Neuronal stem cell (in vitro differentiated cells): ENCODE results near the gene TIMM13.

Experiments
- DNase-seq: peaks from one replicate; pipeline ENCODE4 v3.0.0-alpha.2; 2013; ENCODE audit warnings: low spot score
- H2AFZ ChIP-seq: one replicate; pipeline ENCODE4 v1.6.1; 2013; ENCODE audit warnings: mild to moderate bottlenecking, low read length, inconsistent platforms
- H2AK5ac ChIP-seq: 2 replicates; pipeline ENCODE4 v1.6.1; 2013; ENCODE audit warnings: low read depth, mild to moderate bottlenecking, inconsistent platforms, low read length, moderate library complexity, mixed read lengths
- H2BK120ac ChIP-seq: 2 replicates; pipeline ENCODE4 v1.6.1; 2013; ENCODE audit warnings: low read depth, mild to moderate bottlenecking, inconsistent platforms, low read length, moderate library complexity, mixed read lengths
- H2BK12ac ChIP-seq: one replicate; pipeline ENCODE4 v1.6.1; 2013; ENCODE audit warnings: low read length, inconsistent platforms
- H2BK15ac ChIP-seq: 2 replicates; pipeline ENCODE4 v1.6.1; 2013; ENCODE audit warnings: mild to moderate bottlenecking, low read length, inconsistent platforms, mixed read lengths
- H2BK5ac ChIP-seq: one replicate; pipeline ENCODE4 v1.6.1; 2013; ENCODE audit warnings: inconsistent platforms, mild to moderate bottlenecking, low read length, moderate library complexity
- H3K14ac ChIP-seq: one replicate; pipeline ENCODE4 v1.6.1; 2013; ENCODE audit warnings: low read length, inconsistent platforms
- H3K18ac ChIP-seq: 2 replicates; pipeline ENCODE4 v1.6.1; 2013; ENCODE audit warnings: low read length, inconsistent platforms
- H3K23ac ChIP-seq: 2 replicates; pipeline ENCODE4 v1.6.1; 2013; ENCODE audit warnings: low read depth, mild to moderate bottlenecking, mixed read lengths, low read length, inconsistent platforms; ENCODE audit not compliant: poor library complexity
- H3K27ac ChIP-seq: replicated peaks from 3 replicates; pipeline ENCODE4 v1.5.1; 2013; ENCODE audit warnings: low read length, inconsistent platforms
- H3K27me3 ChIP-seq, 3 experiments: 2 replicates each; pipeline ENCODE4 v1.6.1; 2013; ENCODE audit warnings: low read length in 3 of 3, mild to moderate bottlenecking in 2 of 3, inconsistent platforms in 1 of 3, low read depth in 1 of 3, mixed read lengths in 1 of 3, moderate library complexity in 1 of 3; ENCODE audit not compliant: control insufficient read depth in 3 of 3, insufficient read depth in 3 of 3
- H3K36me3 ChIP-seq, 2 donors: replicated peaks in 1 of 2; 2 replicates each; pipeline ENCODE4 v1.6.1; 2013; ENCODE audit warnings: low read length in 2 of 2; ENCODE audit not compliant: control insufficient read depth in 2 of 2, insufficient read depth in 2 of 2
- H3K4ac ChIP-seq: 2 replicates; pipeline ENCODE4 v1.6.1; 2013; ENCODE audit warnings: inconsistent platforms, mild to moderate bottlenecking, low read length, moderate library complexity
- H3K4me1 ChIP-seq, 2 donors: 1 replicate in 1 of 2; 2 replicates in 1 of 2; pipeline ENCODE4 v1.6.1; 2013; ENCODE audit warnings: low read length in 2 of 2, low read depth in 1 of 2; ENCODE audit not compliant: control insufficient read depth in 2 of 2, insufficient read depth in 1 of 2
- H3K4me2 ChIP-seq: one replicate; pipeline ENCODE4 v1.6.1; 2013; ENCODE audit warnings: mild to moderate bottlenecking, low read length, inconsistent platforms; ENCODE audit not compliant: insufficient read depth, poor library complexity, severe bottlenecking
- H3K4me3 ChIP-seq, 2 donors: 2 replicates each; pipeline ENCODE4 v1.5.1; 2013; ENCODE audit warnings: low read length in 2 of 2, mild to moderate bottlenecking in 2 of 2, inconsistent platforms in 1 of 2, moderate library complexity in 1 of 2
- H3K79me1 ChIP-seq: one replicate; pipeline ENCODE4 v1.6.1; 2013; ENCODE audit warnings: low read depth, mild to moderate bottlenecking, inconsistent platforms, low read length, moderate library complexity
- H3K9ac ChIP-seq: one replicate; pipeline ENCODE4 v1.6.1; 2013; ENCODE audit warnings: mild to moderate bottlenecking, low read depth, low read length, inconsistent platforms; ENCODE audit not compliant: poor library complexity
- H3K9me3 ChIP-seq, 2 donors: replicated peaks in 1 of 2; 2 replicates each; pipeline versions ENCODE3 to v1.6.1; 2013; ENCODE audit warnings: low read length in 2 of 2, mild to moderate bottlenecking in 2 of 2, inconsistent platforms in 1 of 2, low read depth in 1 of 2, mixed read lengths in 1 of 2, moderate library complexity in 1 of 2; ENCODE audit not compliant: control insufficient read depth in 2 of 2, insufficient read depth in 1 of 2
- H4K8ac ChIP-seq: one replicate; pipeline ENCODE4 v1.6.1; 2013; ENCODE audit warnings: low read depth, mild to moderate bottlenecking, inconsistent platforms, low read length, moderate library complexity
- H4K91ac ChIP-seq: one replicate; pipeline ENCODE4 v1.6.1; 2013; ENCODE audit warnings: low read length, low read depth, mild to moderate bottlenecking, inconsistent platforms; ENCODE audit not compliant: poor library complexity
- WGBS, 2 donors: extraction: QIAGEN DNeasy Blood & Tissue Kit; methylation state at CpG; one replicate each; pipeline ENCODE4 v1.1.7; 2013; ENCODE audit warnings: missing lambda C conversion rate in 2 of 2, mixed read lengths in 1 of 2; ENCODE audit not compliant: insufficient read length in 2 of 2, insufficient replicate concordance in 1 of 2; ENCODE audit errors: extremely low coverage in 2 of 2; 5-methylcytosine and 5-hydroxymethylcytosine counted together

Gene TIMM13

GRCh38 chr19:2410023-2410422 lies 17.4 kb downstream of the TIMM13 start:
- H3K79me1 ChIP-seq, result no peaks in the 10 kb centered on the region
- H3K27me3 ChIP-seq, result no peaks in the 10 kb centered on the region
- DNase-seq, result no peak
- H2AFZ ChIP-seq, result no peak overlapping the region
- no peak overlapping the region for H4K91ac ChIP-seq
- H3K4me1 ChIP-seq, result no peaks in the 10 kb centered on the region
- H3K4me2 ChIP-seq, result no peak overlapping the region
- no peak overlapping the region for H3K9ac ChIP-seq
- H2BK15ac ChIP-seq, result no peak overlapping the region
- H2BK120ac ChIP-seq, result no peak overlapping the region
- H3K9me3 ChIP-seq, result peaks cover 0 to 2% of the 10 kb centered on the region in 2 donors
- no peak overlapping the region for H3K14ac ChIP-seq
- WGBS, 2 donors, result no CpG with 5 or more reads among the region's 7 CpGs
- no peak overlapping the region for H4K8ac ChIP-seq
- H3K18ac ChIP-seq, result no peak overlapping the region
- H2BK5ac ChIP-seq, result no peak overlapping the region
- no peaks in the 10 kb centered on the region for H3K36me3 ChIP-seq
- no peak overlapping the region for H3K23ac ChIP-seq
- H3K4ac ChIP-seq, result no peak overlapping the region
- H3K4me3 ChIP-seq, result peak overlapping the region in 1 of 2 donors; percentile 22
- no peak overlapping the region for H2AK5ac ChIP-seq
- no peak overlapping the region for H2BK12ac ChIP-seq
- H3K27ac ChIP-seq, result no peak overlapping the region

GRCh38 chr19:2409352-2409912 lies 18.0 kb downstream of the TIMM13 start:
- no peak overlapping the region for H3K14ac ChIP-seq
- no peaks in the 10 kb centered on the region for H3K27me3 ChIP-seq
- H2AFZ ChIP-seq, result no peak overlapping the region
- H3K9ac ChIP-seq, result no peak overlapping the region
- H3K27ac ChIP-seq, result no peak overlapping the region
- no peak overlapping the region for H3K18ac ChIP-seq
- no peak overlapping the region for H2BK120ac ChIP-seq
- H3K4me1 ChIP-seq, result no peaks in the 10 kb centered on the region
- no peak overlapping the region for H3K23ac ChIP-seq
- no peaks in the 10 kb centered on the region for H3K36me3 ChIP-seq
- no peak overlapping the region for H4K91ac ChIP-seq
- no peak overlapping the region for H2BK12ac ChIP-seq
- no peak overlapping the region for H3K4ac ChIP-seq
- no peak overlapping the region for H3K4me2 ChIP-seq
- H2AK5ac ChIP-seq, result no peak overlapping the region
- H3K4me3 ChIP-seq, result peak overlapping the region in 1 of 2 donors; percentile 25
- WGBS, 2 donors, result no CpG with 5 or more reads among the region's 7 CpGs
- H3K79me1 ChIP-seq, result no peaks in the 10 kb centered on the region
- H2BK15ac ChIP-seq, result no peak overlapping the region
- no peak overlapping the region for H2BK5ac ChIP-seq
- H4K8ac ChIP-seq, result no peak overlapping the region
- DNase-seq, result no peak
- H3K9me3 ChIP-seq, result peaks cover 0 to 2% of the 10 kb centered on the region in 2 donors

GRCh38 chr19:2408247-2408646 lies 19.1 kb downstream of the TIMM13 start:
- Histone ChIP-seq H4K91ac (no peak overlapping the region), H3K4me3 (no peak overlapping the region), H2BK12ac (peak overlapping the region; percentile 41), H4K8ac (no peak overlapping the region), H3K9ac (no peak overlapping the region), H3K27me3 (no peaks in the 10 kb centered on the region), H3K79me1 (no peaks in the 10 kb centered on the region), H3K4ac (no peak overlapping the region), H3K4me2 (no peak overlapping the region), H3K18ac (peak overlapping the region; percentile 64), H2BK15ac (no peak overlapping the region), H2AFZ (no peak overlapping the region), H2BK5ac (no peak overlapping the region), H3K23ac (no peak overlapping the region), H3K14ac (peak overlapping the region; percentile 82), H2AK5ac (peak overlapping the region; percentile 70), H3K9me3 (peaks cover 0 to 2% of the 10 kb centered on the region in 2 donors), H3K36me3 (no peaks in the 10 kb centered on the region), H3K4me1 (no peaks in the 10 kb centered on the region), H2BK120ac (no peak overlapping the region), H3K27ac (no peak overlapping the region)
- DNase-seq, result no peak
- WGBS, 2 donors, result no CpG with 5 or more reads among the region's 25 CpGs

GRCh38 chr19:2399582-2399981 lies 27.8 kb downstream of the TIMM13 start:
- Histone ChIP-seq H2BK15ac (no peak overlapping the region), H3K79me1 (no peaks in the 10 kb centered on the region), H2BK5ac (no peak overlapping the region), H2BK120ac (no peak overlapping the region), H3K14ac (no peak overlapping the region), H2AFZ (no peak overlapping the region), H3K9ac (no peak overlapping the region), H3K4me2 (no peak overlapping the region), H3K18ac (no peak overlapping the region), H4K8ac (no peak overlapping the region), H4K91ac (no peak overlapping the region), H3K27ac (no peak overlapping the region), H3K9me3 (no peaks in the 10 kb centered on the region), H3K4ac (no peak overlapping the region), H3K23ac (no peak overlapping the region), H2BK12ac (no peak overlapping the region), H2AK5ac (no peak overlapping the region), H3K4me1 (peaks cover 0 to 2% of the 10 kb centered on the region in 2 donors), H3K36me3 (no peaks in the 10 kb centered on the region), H3K27me3 (no peaks in the 10 kb centered on the region), H3K4me3 (no peak overlapping the region)
- WGBS, 2 donors, result no CpG with 5 or more reads among the region's 4 CpGs
- no peak for DNase-seq
